Osteoblast (primary cell): ENCODE data around the gene FBXL7. TPM values are rescaled to one million over a fixed set of nuclear protein-coding genes. Genes with fewer than 3 reads are reported as not detected.

Source experiments
- DNase-seq: peaks from one replicate; pipeline ENCODE4 v3.0.0; 2011; ENCODE audit warnings: low spot score, mixed read lengths; ENCODE audit not compliant: insufficient read length; ENCODE audit errors: missing footprints
- H2AFZ ChIP-seq: 2 replicates; pipeline ENCODE4 v1.6.0; 2011; ENCODE audit warnings: mild to moderate bottlenecking, low read length
- H3K27ac ChIP-seq: 2 replicates; pipeline ENCODE4 v1.5.1; 2011; ENCODE audit warnings: mild to moderate bottlenecking, low read depth, low read length, moderate library complexity
- H3K27me3 ChIP-seq: 2 replicates; pipeline ENCODE4 v1.6.0; 2012; ENCODE audit warnings: mild to moderate bottlenecking, control low read depth, inconsistent platforms, low read length, moderate library complexity; ENCODE audit not compliant: insufficient read depth
- H3K36me3 ChIP-seq: 2 replicates; pipeline ENCODE4 v1.5.1; 2011; ENCODE audit warnings: mild to moderate bottlenecking, low read length, control low read depth, moderate library complexity; ENCODE audit not compliant: insufficient read depth
- H3K4me1 ChIP-seq: 2 replicates; pipeline ENCODE4 v1.5.1; 2011; ENCODE audit warnings: mild to moderate bottlenecking, low read length, control low read depth, moderate library complexity; ENCODE audit not compliant: insufficient read depth
- H3K4me2 ChIP-seq: 2 replicates; pipeline ENCODE4 v1.6.0; 2011; ENCODE audit warnings: mild to moderate bottlenecking, low read length; ENCODE audit not compliant: insufficient read depth
- H3K4me3 ChIP-seq: fragments of 200-600 bp; sonication (generic); 3 replicates; pipeline ENCODE4 v1.5.1; 2012; ENCODE audit warnings: mild to moderate bottlenecking, low read length, inconsistent platforms; ENCODE audit not compliant: insufficient read depth
- H3K79me2 ChIP-seq: 2 replicates; pipeline ENCODE4 v1.6.0; 2012; ENCODE audit warnings: mild to moderate bottlenecking, low read length, control low read depth, inconsistent platforms; ENCODE audit not compliant: insufficient read depth
- H3K9me3 ChIP-seq: 2 replicates; pipeline ENCODE4 v1.5.1; 2011; ENCODE audit warnings: low read depth, low read length, control low read depth
- H4K20me1 ChIP-seq: 2 replicates; pipeline ENCODE4 v1.6.0; 2012; ENCODE audit warnings: mild to moderate bottlenecking, low read length, control low read depth; ENCODE audit not compliant: insufficient read depth
- CTCF ChIP-seq: IDR thresholded peaks from 2 replicates; pipeline ENCODE4 v1.5.1; 2011; ENCODE audit warnings: mild to moderate bottlenecking, low read depth, low read length, moderate library complexity; ENCODE audit errors: extremely low read depth
- total RNA-seq: library from RNA; depleted of rRNA; stranded (reverse); fragments of >200 nt; gene quantifications from 2 replicates; pipeline ENCODE4 v1.2.3, GENCODE V29; 2012

The FBXL7 gene
- total RNA-seq, 1 donor = 13.4 TPM

GRCh38 chr5:15525703-15526275 lies 25.8 kb downstream of the FBXL7 start:
- Histone ChIP-seq H3K36me3 (no peaks in the 10 kb centered on the region), H3K4me1 (peaks cover 8% of the 10 kb centered on the region), H3K27me3 (no peaks in the 10 kb centered on the region), H3K27ac (no peak overlapping the region), H3K4me2 (no peak overlapping the region), H3K79me2 (peaks cover 56% of the 10 kb centered on the region), H3K4me3 (no peak overlapping the region), H2AFZ (no peak overlapping the region), H4K20me1 (peaks cover 29% of the 10 kb centered on the region), H3K9me3 (no peaks in the 10 kb centered on the region)
- no peak for TF ChIP-seq CTCF
- no peak for DNase-seq

- Histone ChIP-seq H3K9me3 (no peaks in the 10 kb centered on the region), H3K4me2 (no peak overlapping the region), H3K36me3 (no peaks in the 10 kb centered on the region), H3K4me3 (no peak overlapping the region), H3K27ac (no peak overlapping the region), H3K27me3 (no peaks in the 10 kb centered on the region), H4K20me1 (peaks cover 22% of the 10 kb centered on the region), H3K4me1 (peaks cover 5% of the 10 kb centered on the region), H2AFZ (no peak overlapping the region), H3K79me2 (peaks cover 52% of the 10 kb centered on the region)
- TF ChIP-seq CTCF = no peak
- no peak for DNase-seq
These were observed 26.4 kb downstream of the FBXL7 start for GRCh38 chr5:15526413-15526812.

- Histone ChIP-seq H4K20me1 (peaks cover 28% of the 10 kb centered on the region), H3K27ac (no peak overlapping the region), H3K36me3 (no peaks in the 10 kb centered on the region), H3K4me2 (no peak overlapping the region), H3K4me1 (peaks cover 11% of the 10 kb centered on the region), H3K27me3 (no peaks in the 10 kb centered on the region), H3K9me3 (no peaks in the 10 kb centered on the region), H3K4me3 (no peak overlapping the region), H2AFZ (no peak overlapping the region), H3K79me2 (peaks cover 41% of the 10 kb centered on the region)
- no peak for DNase-seq
- TF ChIP-seq CTCF = no peak
These were observed 28.5 kb downstream of the FBXL7 start for GRCh38 chr5:15528476-15528875.

- H2AFZ ChIP-seq = no peak overlapping the region
- no peaks in the 10 kb centered on the region for H3K27me3 ChIP-seq
- H3K4me3 ChIP-seq = no peak overlapping the region
- peaks cover 36% of the 10 kb centered on the region for H3K79me2 ChIP-seq
- no peaks in the 10 kb centered on the region for H3K36me3 ChIP-seq
- TF ChIP-seq CTCF = no peak
- no peaks in the 10 kb centered on the region for H3K9me3 ChIP-seq
- H3K4me2 ChIP-seq = no peak overlapping the region
- no peak overlapping the region for H3K27ac ChIP-seq
- peaks cover 27% of the 10 kb centered on the region for H4K20me1 ChIP-seq
- no peak for DNase-seq
- H3K4me1 ChIP-seq = peaks cover 15% of the 10 kb centered on the region
These were observed 29.0 kb downstream of the FBXL7 start for GRCh38 chr5:15529013-15529412.
